Measurements from ENCODE around the gene PAGE3. TPM values are rescaled to one million over a fixed set of nuclear protein-coding genes. Genes with fewer than 3 reads are reported as not detected.

The PAGE3 gene
- total and polyA plus RNA-seq, 2 donors from 2014 or later = not detected

DNA sequence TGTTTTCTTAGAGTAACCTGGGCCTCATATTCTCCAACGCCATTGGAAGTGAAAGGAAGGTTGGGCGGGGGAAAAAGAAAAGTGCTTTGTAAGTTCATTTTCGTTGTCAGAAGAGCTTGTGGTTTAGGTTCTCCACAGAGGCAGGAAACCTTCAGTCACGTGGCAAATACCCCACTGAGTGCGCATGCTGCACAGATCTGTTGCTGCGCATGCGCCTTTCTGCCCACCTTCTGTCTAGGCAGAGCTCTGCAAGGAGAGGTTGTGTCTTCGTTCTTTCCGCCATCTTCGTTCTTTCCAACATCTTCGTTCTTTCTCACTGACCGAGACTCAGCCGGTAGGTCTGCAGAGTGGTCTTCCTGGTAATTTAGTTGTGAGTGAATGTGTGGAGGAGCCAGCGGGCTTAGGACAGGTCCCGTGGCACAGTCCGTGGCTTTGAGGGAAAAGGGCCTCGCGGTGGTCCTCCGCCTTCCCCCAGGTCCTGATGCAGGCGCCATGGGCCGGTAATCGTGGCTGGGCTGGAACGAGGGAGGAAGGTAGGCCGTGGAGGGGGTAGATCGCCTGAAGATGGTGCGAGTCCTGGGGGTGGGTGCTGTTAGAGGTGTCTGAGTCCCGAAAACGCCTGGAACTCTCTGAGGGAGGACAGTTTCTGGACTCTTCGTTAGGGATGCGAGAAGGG is 44.5 kb downstream of the PAGE3 start, which contains the start of gene PAGE5:
Gene PAGE5 (plus strand): TSS at position 228 of the 676 bp plus-strand sequence. CDS start 1,037 bp downstream, outside the sequence.
- Histone ChIP-seq H3K36me3 (ENCODE audit: control insufficient read depth in 2 of 3, insufficient read depth in 3 of 3, low read length in 3 of 3) (no peaks in the 10 kb centered on the region), H3K27ac (ENCODE audit: low read depth in 2 of 2, low read length in 2 of 2) (no peak within 1 kb of the TSS), H3K9me3 (ENCODE audit: control insufficient read depth in 2 of 3, insufficient read depth in 1 of 3, low read length in 3 of 3) (no peaks in the 10 kb centered on the region), H3K27me3 (ENCODE audit: control insufficient read depth, insufficient read depth, low read length) (no peaks in the 10 kb centered on the region), H3K9ac (ENCODE audit: low read length in 3 of 3) (no peak within 1 kb of the TSS), H3K4me1 (ENCODE audit: control insufficient read depth in 2 of 3, insufficient read depth in 2 of 3, low read depth in 1 of 3, low read length in 3 of 3) (no peaks in the 10 kb centered on the region), H3K4me3 (ENCODE audit: low read length in 3 of 3) (no peak within 1 kb of the TSS)
- no peak for TF ChIP-seq CTCF (IDR thresholded peaks at IDR 0.05; ENCODE audit: borderline replicate concordance, extremely low read depth, insufficient read depth)
- FAIRE-seq (no peak), DNase-seq (no peak)
- intact Hi-C loops (cut with DNase I) = loop anchor here (10.0 kb wide), 1 partner anchor 215 kb away; no protein-coding TSS in a partner anchor

DNA sequence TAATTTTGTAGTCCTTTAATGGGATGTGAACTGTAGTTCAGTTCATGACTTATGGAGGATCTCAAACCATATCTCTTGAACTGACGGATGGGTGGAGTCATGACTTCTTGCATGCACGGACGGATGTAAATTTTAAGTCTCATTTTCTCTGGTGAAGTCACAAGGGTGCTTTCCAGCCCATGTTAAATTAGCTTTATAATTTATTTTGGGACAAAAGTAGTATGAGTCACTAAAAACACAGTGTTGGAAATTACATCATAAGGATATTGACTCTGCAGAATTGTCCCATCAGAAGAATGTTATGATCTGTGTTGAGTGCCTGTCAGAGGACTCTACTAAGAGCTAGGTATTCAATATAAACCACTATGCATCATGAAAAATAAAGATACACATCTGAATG is 51.3 kb downstream of the PAGE3 start:
- H3K4me1 ChIP-seq (ENCODE audit: control insufficient read depth in 2 of 3, insufficient read depth in 2 of 3, low read depth in 1 of 3, low read length in 3 of 3) = no peaks in the 10 kb centered on the region
- no peak for TF ChIP-seq CTCF (IDR thresholded peaks at IDR 0.05; ENCODE audit: borderline replicate concordance, extremely low read depth, insufficient read depth)
- H3K27me3 ChIP-seq (ENCODE audit: control insufficient read depth, insufficient read depth, low read length) = no peaks in the 10 kb centered on the region
- H3K36me3 ChIP-seq (ENCODE audit: control insufficient read depth in 2 of 3, insufficient read depth in 3 of 3, low read length in 3 of 3) = no peaks in the 10 kb centered on the region
- no peak overlapping the region for H3K27ac ChIP-seq (ENCODE audit: low read depth in 2 of 2, low read length in 2 of 2)
- no peak overlapping the region for H3K9ac ChIP-seq (ENCODE audit: low read length in 3 of 3)
- intact Hi-C loops (cut with DNase I) = no loop called here
- FAIRE-seq (no peak), DNase-seq (no peak)
- H3K4me3 ChIP-seq (ENCODE audit: low read length in 3 of 3) = no peak overlapping the region
- no peaks in the 10 kb centered on the region for H3K9me3 ChIP-seq (ENCODE audit: control insufficient read depth in 2 of 3, insufficient read depth in 1 of 3, low read length in 3 of 3)

- H3K36me3 ChIP-seq (ENCODE audit: control insufficient read depth in 2 of 3, insufficient read depth in 3 of 3, low read length in 3 of 3) = no peaks in the 10 kb centered on the region
- intact Hi-C loops (cut with DNase I) = no loop called here
- no peak overlapping the region for H3K9ac ChIP-seq (ENCODE audit: low read length in 3 of 3)
- peak in 1 of 5 donors; percentile 1 for DNase-seq
- FAIRE-seq = peak; percentile 45
- H3K9me3 ChIP-seq (ENCODE audit: control insufficient read depth in 2 of 3, insufficient read depth in 1 of 3, low read length in 3 of 3) = no peaks in the 10 kb centered on the region
- peak overlapping the region in 1 of 3 donors; percentile 37 for H3K4me3 ChIP-seq (ENCODE audit: low read length in 3 of 3)
- H3K4me1 ChIP-seq (ENCODE audit: control insufficient read depth in 2 of 3, insufficient read depth in 2 of 3, low read depth in 1 of 3, low read length in 3 of 3) = no peaks in the 10 kb centered on the region
- no peaks in the 10 kb centered on the region for H3K27me3 ChIP-seq (ENCODE audit: control insufficient read depth, insufficient read depth, low read length)
- no peak overlapping the region for H3K27ac ChIP-seq (ENCODE audit: low read depth in 2 of 2, low read length in 2 of 2)
- TF ChIP-seq CTCF (IDR thresholded peaks at IDR 0.05; ENCODE audit: borderline replicate concordance, extremely low read depth, insufficient read depth) = no peak
Measured at GRCh38 chrX:55210931-55211677, 53.6 kb downstream of the PAGE3 start.

Other genes with a start within 250 kb of the PAGE3 start
- 0.79 TPM for gene ALAS2, start 233.9 kb downstream of the PAGE3 start, total RNA-seq
- gene ALAS2, start 233.9 kb downstream of the PAGE3 start, polyA plus RNA-seq (ENCODE audit: insufficient read depth, low read depth, low replicate concordance) = not detected
- not detected for gene PAGE2B, start 189.9 kb downstream of the PAGE3 start, total RNA-seq
- gene PAGE2B, start 189.9 kb downstream of the PAGE3 start, polyA plus RNA-seq (ENCODE audit: insufficient read depth, low read depth, low replicate concordance) = not detected
- not detected for gene PAGE2, start 175.9 kb downstream of the PAGE3 start, total RNA-seq
- gene PAGE2, start 175.9 kb downstream of the PAGE3 start, polyA plus RNA-seq (ENCODE audit: insufficient read depth, low read depth, low replicate concordance) = not detected
- gene PAGE5, start 44.6 kb downstream of the PAGE3 start, total RNA-seq = not detected
- not detected for gene PAGE5, start 44.6 kb downstream of the PAGE3 start, polyA plus RNA-seq (ENCODE audit: insufficient read depth, low read depth, low replicate concordance)
- 23.7 TPM for gene MAGEH1, start 187.2 kb upstream of the PAGE3 start, total RNA-seq
- gene MAGEH1, start 187.2 kb upstream of the PAGE3 start, polyA plus RNA-seq (ENCODE audit: insufficient read depth, low read depth, low replicate concordance) = 47.3 TPM
- 4.6 TPM for gene USP51, start 224.9 kb upstream of the PAGE3 start, total RNA-seq
- 3.4 TPM for gene USP51, start 224.9 kb upstream of the PAGE3 start, polyA plus RNA-seq (ENCODE audit: insufficient read depth, low read depth, low replicate concordance)